Parathyroid adenoma (tissue), 2 donors: Measurements from ENCODE around the gene EPG5.

Experiments
- H2AFZ ChIP-seq: fragments of 300-600 bp; sonication (generic); one replicate; pipeline ENCODE4 v1.7.0; 2017; ENCODE audit warnings: antibody characterized with exemption, mild to moderate bottlenecking
- H3K27ac ChIP-seq: fragments of 300-600 bp; sonication (generic); one replicate; pipeline ENCODE4 v1.7.0; 2017
- H3K27me3 ChIP-seq: fragments of 300-600 bp; sonication (generic); one replicate; pipeline ENCODE4 v1.7.0; 2017; ENCODE audit warnings: low read length; ENCODE audit not compliant: control insufficient read depth, insufficient read depth
- H3K36me3 ChIP-seq: fragments of 300-600 bp; sonication (generic); one replicate; pipeline ENCODE4 v1.7.0; 2017; ENCODE audit warnings: low read length; ENCODE audit not compliant: control insufficient read depth, insufficient read depth
- H3K4me1 ChIP-seq: fragments of 300-600 bp; sonication (generic); one replicate; pipeline ENCODE4 v1.7.0; 2017; ENCODE audit warnings: control low read depth
- H3K4me2 ChIP-seq: fragments of 300-600 bp; sonication (generic); one replicate; pipeline ENCODE4 v1.7.0; 2017; ENCODE audit warnings: low read length
- H3K4me3 ChIP-seq: fragments of 300-600 bp; sonication (generic); one replicate; pipeline ENCODE4 v1.7.0; 2017; ENCODE audit warnings: low read depth, low read length
- H3K79me2 ChIP-seq: fragments of 300-600 bp; sonication (generic); one replicate; pipeline ENCODE4 v1.7.0; 2017; ENCODE audit warnings: control low read depth
- H3K9ac ChIP-seq: fragments of 300-600 bp; sonication (generic); one replicate; pipeline ENCODE4 v1.7.0; 2017; ENCODE audit warnings: mild to moderate bottlenecking
- H3K9me3 ChIP-seq: fragments of 300-600 bp; sonication (generic); one replicate; pipeline ENCODE4 v1.7.0; 2017; ENCODE audit warnings: low read length; ENCODE audit not compliant: control insufficient read depth
- TF ChIP-seq, protein P1 (sequence below): fragments of 300-600 bp; sonication (generic); IDR thresholded peaks from one replicate; pipeline ENCODE4 v1.7.0; 2017; ENCODE audit warnings: antibody characterized with exemption, mild to moderate bottlenecking
- donor health status: primary hyperparathyroidism.

The EPG5 gene

DNA sequence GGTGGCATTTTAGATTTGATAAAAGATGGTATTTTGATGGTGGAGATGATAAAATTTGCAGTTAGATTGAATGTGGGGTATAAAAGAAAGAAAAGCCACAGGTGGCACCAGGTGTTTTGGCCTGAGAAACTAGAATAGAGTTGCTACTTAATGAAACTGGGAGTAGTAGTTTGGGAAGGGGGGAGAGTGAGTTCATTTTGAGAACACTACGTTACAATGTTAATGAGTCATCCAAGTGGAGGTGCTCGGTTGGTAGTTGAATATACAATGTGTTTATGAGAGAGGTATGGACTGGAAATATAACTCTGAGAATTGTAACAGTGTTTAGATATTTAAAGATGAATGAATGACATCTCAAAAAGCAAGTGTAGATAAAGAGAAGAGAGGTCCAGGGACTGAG, 26.4 kb downstream of the EPG5 start:
- Histone ChIP-seq H3K4me2 (no peak overlapping the region), H2AFZ (no peak overlapping the region), H3K9me3 (no peaks in the 10 kb centered on the region), H3K4me3 (no peak overlapping the region), H3K79me2 (no peaks in the 10 kb centered on the region), H3K4me1 (no peaks in the 10 kb centered on the region), H3K27ac (no peak overlapping the region), H3K36me3 (no peaks in the 10 kb centered on the region), H3K27me3 (no peaks in the 10 kb centered on the region), H3K9ac (no peak overlapping the region)
- TF ChIP-seq, protein P1, sequence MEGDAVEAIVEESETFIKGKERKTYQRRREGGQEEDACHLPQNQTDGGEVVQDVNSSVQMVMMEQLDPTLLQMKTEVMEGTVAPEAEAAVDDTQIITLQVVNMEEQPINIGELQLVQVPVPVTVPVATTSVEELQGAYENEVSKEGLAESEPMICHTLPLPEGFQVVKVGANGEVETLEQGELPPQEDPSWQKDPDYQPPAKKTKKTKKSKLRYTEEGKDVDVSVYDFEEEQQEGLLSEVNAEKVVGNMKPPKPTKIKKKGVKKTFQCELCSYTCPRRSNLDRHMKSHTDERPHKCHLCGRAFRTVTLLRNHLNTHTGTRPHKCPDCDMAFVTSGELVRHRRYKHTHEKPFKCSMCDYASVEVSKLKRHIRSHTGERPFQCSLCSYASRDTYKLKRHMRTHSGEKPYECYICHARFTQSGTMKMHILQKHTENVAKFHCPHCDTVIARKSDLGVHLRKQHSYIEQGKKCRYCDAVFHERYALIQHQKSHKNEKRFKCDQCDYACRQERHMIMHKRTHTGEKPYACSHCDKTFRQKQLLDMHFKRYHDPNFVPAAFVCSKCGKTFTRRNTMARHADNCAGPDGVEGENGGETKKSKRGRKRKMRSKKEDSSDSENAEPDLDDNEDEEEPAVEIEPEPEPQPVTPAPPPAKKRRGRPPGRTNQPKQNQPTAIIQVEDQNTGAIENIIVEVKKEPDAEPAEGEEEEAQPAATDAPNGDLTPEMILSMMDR, result no peak

DNA sequence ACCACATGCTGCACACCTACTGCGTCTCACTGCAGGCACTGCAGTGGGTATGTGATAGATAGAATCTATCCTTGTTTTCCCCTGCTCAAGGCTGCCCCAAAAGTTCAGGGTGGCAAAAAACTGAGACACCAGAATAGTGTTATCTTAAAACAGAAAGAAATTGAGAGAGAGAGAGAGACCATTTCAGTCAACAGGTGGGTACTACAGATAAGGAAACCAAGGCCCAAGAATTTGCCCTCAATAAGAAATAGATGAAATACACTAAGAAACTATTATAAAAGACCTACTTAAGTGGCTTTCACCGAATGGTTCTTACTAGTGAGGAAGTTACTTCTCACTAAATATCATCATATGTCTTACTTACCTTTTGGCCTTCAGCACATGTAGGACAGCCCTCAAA, 27.9 kb downstream of the EPG5 start:
- H3K4me1 ChIP-seq, result no peaks in the 10 kb centered on the region
- H3K9me3 ChIP-seq, result no peaks in the 10 kb centered on the region
- H3K27me3 ChIP-seq, result no peaks in the 10 kb centered on the region
- H3K4me2 ChIP-seq, result no peak overlapping the region
- no peaks in the 10 kb centered on the region for H3K79me2 ChIP-seq
- H3K9ac ChIP-seq, result no peak overlapping the region
- no peak overlapping the region for H3K4me3 ChIP-seq
- TF ChIP-seq, protein P1, result no peak
- H2AFZ ChIP-seq, result no peak overlapping the region
- no peak overlapping the region for H3K27ac ChIP-seq
- no peaks in the 10 kb centered on the region for H3K36me3 ChIP-seq

DNA sequence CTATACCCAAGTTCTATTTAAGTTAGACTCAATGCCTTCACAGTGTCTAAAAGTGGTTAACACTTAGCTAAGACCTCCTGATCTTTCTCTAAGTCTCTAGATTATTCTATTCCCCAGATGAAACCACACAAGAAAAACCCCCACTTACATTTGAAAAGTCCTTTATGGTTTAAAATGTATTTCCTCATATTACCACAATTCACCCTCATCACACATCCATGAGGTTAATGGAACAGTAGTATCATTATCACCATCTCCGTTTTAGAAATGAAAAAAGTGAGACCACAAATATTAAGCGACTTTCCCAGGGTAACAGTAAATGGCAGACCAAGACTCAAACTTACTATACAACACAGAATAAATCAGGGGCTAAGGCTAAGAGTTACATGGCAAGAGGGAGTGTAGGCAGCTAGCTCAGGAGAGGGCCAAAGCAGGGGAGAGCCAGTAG, 28.6 kb downstream of the EPG5 start:
- Histone ChIP-seq H3K36me3 (no peaks in the 10 kb centered on the region), H3K9ac (no peak overlapping the region), H3K79me2 (no peaks in the 10 kb centered on the region), H3K4me1 (no peaks in the 10 kb centered on the region), H3K4me2 (no peak overlapping the region), H3K4me3 (no peak overlapping the region), H3K27me3 (no peaks in the 10 kb centered on the region), H3K9me3 (no peaks in the 10 kb centered on the region), H2AFZ (no peak overlapping the region), H3K27ac (no peak overlapping the region)
- TF ChIP-seq, protein P1, result no peak

DNA sequence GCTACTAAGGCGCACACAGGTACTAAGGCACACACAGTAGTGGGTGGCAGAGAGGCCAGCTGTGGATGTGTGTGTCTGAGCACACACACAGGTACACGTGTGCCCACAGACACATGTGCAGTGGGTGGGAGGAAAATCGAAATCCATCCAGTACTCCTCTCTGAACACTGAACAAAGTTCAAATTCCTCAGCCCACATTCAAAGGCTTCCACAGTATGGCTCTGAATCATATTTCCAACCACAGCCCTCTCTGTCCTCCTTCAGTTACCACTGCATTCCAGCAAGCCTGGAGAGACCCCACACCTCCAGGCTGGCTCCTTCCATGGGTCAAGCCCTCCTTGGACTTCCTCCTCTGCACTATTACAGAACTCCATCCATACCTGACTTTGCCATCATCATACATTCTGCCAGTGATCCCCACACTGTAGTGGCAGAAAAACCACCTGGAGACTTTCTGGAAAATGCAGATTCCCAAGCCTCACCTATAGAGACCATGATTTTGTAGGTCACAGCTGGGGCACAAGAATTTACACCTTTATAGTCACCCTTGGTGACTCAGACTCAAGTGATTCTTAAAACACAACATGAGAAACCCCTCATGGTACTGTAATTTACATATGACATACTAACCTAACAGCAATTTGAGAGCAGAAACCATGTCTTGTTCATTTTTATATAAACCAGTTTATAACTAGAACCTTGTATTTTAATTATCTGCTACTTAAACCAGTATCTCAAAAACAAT, 31.4 kb downstream of the EPG5 start:
- Histone ChIP-seq H3K4me3 (no peak overlapping the region), H3K36me3 (no peaks in the 10 kb centered on the region)

More for the DNA sequence above, 31.4 kb downstream of the EPG5 start:
- no peak overlapping the region for H3K27ac ChIP-seq
- no peak overlapping the region for H3K4me2 ChIP-seq
- TF ChIP-seq, protein P1, result no peak
- no peaks in the 10 kb centered on the region for H3K4me1 ChIP-seq
- H3K9ac ChIP-seq, result no peak overlapping the region
- no peak overlapping the region for H2AFZ ChIP-seq
- H3K79me2 ChIP-seq, result no peaks in the 10 kb centered on the region
- H3K9me3 ChIP-seq, result no peaks in the 10 kb centered on the region
- H3K27me3 ChIP-seq, result no peaks in the 10 kb centered on the region
